Kidney glomerular epithelial cell (primary cell): ENCODE data around the gene RMND5A.

Experiments used
- DNase-seq: peaks from one replicate; lab custom pipeline; 2025; lab: John Stamatoyannopoulos, UW

The RMND5A gene

DNA sequence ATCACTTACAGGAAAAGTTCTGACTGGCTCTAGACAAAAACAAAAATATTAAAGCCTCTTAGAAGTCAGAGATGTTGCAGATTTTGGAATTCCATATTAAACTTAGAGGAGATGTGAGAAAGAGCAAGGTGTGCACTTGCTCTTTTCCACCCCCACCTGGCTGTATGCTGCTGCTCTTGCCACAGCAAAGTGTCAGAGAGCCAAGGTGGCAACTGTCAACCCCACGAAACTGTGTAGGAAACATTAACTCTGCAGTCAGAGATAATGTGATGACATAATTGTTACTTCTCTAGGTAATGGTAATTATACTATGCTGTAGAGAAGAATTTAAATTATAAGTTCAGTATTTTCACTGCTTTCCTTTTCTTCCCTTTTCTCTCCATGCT lies 45.2 kb downstream of the RMND5A start:
- no peak for DNase-seq

DNA sequence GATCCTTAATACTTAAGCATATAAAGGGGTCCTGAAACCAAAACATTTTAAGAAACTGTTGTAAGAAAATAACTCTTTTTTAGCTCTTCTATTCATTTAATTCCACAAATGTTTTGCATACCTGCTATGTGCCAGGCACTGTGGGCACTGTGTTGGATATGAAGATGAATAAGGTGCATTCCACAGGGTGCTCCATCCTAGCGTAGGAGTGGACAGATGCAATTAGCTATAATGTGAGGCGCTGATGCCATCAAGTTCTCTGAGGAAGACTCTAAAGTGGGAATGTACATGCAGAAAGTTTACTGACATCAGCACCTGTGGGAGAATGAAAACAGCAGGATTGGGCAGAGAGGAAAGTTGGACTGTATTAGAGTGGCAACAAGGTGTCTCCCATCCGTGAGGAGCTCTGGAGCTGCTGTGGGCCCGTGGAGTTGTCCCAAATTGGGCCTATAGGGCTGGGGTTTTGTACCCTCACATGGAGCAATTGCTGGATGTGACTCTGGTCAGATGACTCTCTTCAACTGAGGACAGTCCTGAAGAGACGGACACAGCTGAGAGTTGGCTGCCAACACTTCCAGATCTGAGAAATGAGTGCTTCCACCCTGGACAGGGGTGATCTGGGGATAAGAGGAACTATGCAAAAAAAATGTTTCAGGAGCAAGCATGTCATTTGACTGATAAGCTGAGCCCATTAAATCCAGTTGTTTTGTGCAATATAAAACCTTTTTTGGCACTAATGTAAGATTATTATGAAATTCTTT lies 48.3 kb downstream of the RMND5A start:
- no peak for DNase-seq

DNA sequence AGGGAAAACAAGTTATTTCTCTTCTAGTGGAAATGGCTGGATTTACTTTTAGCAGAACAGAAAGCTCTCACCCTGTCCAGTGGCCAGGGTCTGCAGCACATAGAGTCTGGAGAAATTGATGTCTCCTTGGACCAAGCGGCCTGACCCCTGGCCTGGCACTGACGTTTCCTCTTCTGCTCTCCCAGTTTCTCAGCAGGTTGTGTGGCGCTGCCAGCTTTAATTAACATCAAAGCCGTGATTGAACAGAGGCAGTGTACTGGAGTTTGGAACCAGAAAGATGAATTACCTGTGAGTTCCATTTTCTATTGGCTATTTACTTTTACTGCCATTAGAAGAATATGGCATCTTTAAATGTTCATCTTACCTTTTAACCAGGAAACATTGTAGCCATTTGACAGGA lies 49.7 kb downstream of the RMND5A start:
- DNase-seq, result no peak

DNA sequence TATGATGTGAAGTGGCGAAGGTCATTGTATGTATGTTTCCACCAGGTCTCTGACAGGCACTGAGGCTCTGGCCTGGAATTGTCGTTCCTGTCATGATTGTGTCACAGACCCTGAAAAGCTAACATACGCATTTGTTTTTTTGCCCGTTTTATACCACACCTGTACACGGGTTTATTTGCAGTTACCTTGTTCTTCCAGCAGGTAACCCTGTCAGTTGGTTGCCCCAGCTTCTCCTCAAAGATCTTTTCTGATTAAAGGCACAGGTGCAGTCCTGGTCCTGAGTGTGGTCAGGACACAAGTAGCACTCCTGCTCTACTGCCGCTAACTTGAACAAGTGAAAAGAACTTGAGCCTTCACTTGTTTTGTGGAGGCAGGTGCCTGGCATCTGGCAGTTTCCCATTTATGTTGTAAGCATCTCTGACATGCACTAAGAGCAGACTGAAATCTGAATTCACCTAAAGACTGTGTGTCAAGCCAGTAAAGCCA lies 50.8 kb downstream of the RMND5A start:
- DNase-seq, result no peak

DNA sequence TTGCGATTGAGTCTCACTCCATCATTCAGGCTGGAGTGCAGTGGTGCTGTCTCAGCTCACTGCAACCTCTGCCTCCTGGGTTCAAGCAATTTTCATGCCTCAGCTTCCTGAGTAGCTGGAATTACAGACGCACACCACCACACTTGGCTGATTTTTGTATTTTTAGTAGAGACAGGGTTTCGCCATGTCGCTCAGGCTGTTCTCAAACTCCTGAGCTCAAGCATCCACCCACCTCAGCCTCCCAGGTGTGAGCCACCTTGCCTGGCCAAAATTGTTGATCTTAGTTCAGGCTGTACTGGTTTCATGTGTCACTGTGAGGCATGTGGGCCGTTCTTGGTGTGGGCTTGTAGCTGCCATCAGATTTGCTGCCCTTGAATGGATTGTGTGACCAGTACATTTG lies 52.5 kb downstream of the RMND5A start:
- DNase-seq, result no peak

DNA sequence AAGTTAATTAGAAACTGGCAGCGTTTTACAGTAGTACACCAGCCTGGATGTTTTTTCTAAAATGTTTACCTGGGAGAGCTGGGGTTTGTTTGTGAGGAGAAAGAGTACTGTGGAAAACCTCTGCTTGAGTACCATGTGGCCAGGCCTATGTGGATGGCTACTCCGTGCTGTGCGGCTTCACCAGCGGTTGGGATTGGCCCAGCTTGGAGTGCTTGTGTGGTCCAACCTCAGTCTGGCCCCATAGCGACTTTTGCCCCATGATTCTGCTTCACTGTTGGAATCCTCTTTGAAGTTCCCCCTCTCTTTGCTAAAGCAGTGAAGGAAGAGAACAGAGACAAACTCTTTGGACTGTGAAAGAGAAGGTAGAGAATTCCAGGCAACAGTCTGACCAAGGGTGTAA lies 54.8 kb downstream of the RMND5A start:
- no peak for DNase-seq

DNA sequence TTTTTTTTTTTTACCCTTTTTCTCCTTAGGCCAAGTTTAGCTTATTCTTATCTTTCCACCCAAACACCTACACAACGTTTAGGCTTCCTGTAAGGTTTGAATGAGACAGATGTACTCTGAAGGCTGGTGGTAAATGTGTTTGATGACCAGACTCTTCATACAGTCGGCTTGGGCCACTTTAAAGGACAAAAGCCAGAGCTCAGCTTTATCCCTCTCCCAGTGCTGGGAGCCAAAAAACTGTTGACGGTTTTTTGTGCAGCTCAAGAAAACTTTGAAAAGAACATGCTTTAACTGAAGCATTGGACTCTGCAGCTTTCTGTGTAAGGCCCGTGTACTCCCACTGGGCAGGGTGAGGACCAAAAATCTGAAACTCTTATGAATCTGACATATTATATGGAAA lies 55.2 kb downstream of the RMND5A start:
- DNase-seq, result no peak

DNA sequence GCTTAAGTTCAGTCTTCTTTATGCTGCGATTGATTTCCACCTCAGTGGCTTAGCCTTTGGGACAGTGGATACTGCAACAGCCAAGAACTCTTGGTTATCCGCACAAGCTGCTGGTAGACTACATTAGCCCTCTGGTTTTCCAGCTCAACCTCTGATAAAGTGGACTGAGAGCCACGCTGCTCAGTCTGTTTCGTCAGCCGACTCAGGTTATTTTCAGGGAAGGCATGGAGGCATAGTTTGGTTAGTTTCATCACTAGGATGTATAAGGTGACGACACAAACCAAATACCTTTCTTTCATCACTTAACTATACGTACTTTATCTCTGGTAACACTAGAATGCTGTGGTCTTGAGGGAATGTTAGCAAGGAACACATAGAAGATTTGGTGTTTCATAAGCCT lies 56.4 kb downstream of the RMND5A start:
- DNase-seq, result no peak

DNA sequence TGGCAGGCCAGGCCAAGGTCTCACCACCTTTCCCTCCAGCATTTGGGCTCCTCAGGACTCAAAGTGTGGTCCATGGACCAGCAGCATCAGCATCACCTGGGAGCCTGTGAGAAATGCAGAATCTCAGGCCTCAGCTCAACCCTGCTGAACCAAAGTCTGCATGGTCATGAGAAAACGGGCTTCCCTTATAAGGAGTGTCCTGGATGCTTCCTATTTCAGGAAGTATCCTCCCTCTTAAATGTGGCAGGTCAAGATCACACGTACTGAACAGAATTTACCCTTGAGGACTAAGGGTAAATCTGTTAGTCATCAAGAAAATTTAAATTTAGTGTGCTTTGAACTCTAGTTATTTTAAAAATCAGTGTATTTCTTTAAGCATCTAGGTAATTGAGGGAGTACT lies 58.9 kb downstream of the RMND5A start:
- DNase-seq, result no peak

DNA sequence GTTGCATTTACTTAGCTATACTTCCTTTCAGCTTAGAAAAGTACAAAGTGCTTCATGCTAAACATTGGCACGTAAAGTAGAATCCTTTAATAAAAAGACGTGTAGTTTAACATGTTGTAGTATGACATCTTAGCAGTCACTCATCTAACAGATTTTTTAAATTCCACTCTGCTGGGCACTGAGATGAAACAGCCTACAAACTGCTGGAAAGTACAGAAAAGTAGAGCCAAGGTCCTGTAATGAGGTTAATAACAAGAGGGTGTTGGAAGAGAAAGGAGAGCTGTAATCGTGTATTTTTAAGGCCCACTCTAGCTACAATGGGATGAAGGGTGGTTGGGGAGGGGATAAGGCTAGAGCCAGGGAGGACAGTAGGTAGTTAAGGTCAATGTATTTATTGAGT lies 59.9 kb downstream of the RMND5A start:
- no peak for DNase-seq

DNA sequence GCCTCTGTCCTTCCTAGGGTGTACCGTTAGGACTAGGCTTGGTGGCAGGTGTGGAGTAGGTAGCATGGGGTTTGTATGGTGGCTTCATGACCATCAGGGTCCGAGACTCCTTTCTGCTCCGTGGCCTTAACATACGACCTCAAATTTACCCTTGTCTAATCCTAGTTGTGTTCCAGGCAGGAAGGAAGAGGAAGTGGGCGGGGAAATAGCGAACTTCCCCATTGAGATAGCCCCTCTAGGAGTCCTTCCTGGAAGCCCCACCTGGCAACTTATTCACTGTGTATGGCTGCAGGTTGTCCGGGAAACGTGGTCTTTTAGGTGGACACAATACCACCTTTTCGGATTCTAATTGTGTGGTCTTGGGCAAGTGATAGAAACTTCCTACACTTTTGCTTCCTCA lies 61.3 kb downstream of the RMND5A start:
- DNase-seq, result no peak

DNA sequence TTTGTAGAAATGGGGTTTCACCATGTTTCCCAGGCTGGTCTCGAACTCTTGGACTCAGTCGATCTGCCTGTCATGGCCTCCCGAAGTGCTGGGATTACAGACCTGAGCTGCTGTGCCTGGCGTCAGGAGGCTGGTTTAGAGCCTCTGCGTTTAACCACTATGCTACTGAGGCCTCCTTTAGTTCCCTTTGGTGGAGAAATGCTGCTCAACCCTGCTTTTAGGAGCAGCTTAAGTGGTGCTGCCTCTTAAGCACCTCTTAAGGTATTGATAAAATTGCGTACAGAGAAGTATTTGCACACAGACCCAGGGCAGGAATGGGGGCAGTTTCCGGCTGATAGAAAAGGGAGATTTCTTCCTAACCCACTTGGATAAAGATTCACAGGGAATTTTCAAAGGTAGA lies 62.7 kb downstream of the RMND5A start:
- no peak for DNase-seq

DNA sequence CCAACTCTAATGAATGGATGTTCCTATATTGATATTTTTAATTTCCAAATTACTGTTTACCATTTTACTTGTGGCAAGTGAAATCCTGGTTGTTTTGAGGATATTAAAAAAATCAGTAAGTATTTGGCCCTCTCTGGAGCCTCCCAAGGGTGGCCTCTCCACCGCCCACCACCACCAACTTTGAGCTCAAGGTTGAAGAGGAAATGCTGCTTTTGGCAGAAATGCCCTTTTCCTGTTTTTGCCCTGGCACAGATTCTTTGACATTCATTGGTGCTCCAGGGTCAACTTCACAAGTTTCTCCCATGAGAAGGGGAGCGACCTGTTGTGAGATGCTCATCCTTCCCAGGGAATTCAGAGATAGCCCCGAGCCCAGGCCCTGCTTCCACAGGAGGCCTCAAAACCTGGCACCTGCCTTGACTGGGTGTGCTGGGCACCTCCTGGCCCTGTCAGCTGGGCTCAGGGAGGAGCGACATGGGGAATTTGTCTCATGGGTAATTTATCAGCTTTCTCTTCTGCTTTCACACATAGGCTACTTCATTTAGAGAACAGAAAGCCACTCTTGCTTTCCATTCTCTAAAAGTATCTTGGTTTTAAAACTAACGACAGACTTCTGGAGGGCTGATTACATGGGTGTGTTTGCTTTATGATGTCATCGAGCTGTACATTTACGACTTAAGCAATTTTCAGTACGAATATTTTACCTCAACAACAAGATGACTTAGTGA lies 63.7 kb downstream of the RMND5A start:
- no peak for DNase-seq

DNA sequence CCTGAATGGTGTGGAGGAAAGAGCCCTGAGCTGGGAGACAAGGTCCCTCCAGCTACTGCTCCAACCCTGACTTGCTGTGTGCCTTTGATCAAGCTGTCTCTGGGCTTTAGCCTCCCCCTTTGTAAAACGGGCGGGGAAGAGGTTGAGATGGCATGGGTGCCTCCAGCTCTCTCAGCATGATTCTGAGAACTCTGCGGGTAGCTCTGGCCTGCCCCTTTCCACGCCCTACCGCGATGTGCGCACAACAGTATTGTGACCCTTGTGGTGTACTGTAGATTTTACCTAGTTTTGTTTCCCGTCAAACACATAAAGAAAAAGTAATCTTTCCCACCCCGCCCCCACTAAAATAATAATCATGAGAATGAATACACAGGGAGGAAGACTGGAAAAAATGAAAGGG lies 65.4 kb downstream of the RMND5A start:
- DNase-seq, result no peak

DNA sequence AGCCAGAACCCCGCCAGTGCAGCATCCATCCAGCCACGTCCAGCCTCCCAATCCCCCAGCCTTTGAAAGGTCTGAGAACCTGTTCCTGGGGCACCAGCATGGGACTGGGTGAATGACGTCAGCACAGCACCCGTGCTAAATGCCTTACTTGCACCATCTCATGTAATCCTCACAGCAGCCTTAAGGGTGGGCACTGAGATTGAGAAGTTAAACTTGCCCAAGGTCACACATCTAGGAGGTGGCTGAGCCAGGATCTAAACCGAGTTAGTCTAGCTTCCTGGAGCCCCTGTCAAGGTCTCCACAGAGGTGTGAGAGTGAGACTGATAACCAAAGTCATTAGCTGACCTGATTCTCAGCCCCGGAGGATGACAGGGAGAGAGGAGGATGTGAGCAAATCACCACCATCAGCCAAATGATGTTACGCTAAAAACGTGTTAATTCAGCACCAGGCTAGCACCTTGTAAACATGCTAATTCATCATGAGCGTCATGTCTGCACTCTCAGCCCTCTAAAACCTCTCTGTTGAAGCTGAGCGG lies 66.0 kb downstream of the RMND5A start:
- no peak for DNase-seq

DNA sequence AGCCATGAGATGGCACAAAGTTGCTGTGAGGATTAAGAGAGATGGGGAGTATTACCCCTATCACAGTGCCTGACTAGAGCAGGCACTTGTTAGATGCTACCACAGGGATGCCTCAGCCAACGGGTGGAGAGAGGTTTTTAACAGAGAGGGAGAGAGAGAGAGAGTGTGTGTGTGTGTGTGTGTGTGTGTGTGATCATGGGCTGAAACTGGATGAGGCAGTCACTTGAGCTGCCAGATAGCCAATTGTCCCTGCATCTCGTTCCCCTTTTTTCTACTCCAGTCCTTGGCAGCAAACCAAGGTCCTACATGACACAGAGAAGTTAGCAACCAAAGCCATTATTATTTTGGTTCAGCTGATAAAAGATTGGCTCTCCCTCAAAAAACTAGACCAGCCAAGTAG lies 67.6 kb downstream of the RMND5A start:
- DNase-seq, result no peak

DNA sequence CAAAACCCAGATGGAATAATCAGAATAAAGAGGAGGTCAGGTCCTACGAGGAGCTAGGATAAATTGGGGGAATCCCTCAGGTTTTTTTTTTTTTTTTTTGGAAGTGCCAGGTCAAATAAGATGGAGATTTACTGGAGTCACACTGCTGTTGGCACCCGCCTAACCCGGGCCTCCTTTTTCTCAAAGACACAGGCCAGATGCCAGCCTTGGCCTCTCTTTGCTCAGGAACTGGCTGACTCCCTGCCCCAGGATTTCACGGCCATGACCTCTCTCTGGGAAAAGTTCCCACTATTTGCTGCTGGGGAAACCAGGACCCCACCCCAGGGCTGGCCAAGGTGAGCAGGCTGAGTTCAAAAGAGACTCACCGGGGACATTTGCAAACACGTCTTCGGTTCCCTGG lies 68.1 kb downstream of the RMND5A start:
- DNase-seq, result no peak

DNA sequence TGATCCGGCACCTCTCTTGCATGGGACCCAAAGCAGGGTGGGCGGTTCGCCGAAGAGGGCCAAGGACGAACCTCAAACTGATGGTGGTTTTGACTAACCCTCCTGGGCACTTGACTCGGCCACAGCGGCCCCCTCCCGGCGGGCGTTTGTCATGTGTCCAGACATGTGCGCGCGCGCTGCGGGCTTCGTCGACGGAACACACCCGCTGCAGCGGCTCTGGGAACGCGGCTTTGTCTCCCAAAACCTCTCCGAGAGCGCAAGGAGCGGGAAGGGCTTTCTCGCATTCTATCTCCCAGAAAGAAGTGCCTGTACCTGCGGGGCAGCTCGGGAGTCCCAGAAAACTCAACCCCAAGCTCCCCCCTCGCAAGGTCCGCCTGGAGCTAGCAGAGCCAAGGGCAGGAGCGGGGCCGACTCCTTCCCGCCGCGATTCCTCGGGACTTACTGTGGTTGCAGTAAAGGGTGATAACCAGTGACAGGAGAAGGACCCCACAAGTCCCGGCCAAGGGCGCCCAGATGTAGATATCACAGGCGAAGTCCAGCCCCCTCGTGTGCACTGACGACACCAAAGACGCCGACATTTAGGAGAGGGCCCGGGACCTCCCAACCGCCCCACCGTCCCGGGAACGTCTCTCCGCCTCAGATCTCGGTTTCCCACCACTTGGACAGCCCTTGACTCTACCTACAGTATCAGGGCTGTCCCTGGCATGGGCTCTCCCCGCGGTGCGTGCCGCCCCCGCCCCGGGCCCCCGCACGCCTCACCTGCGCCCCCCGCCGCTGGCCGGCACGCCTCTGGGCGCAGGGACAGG lies 69.0 kb downstream of the RMND5A start:
- no peak for DNase-seq

DNA sequence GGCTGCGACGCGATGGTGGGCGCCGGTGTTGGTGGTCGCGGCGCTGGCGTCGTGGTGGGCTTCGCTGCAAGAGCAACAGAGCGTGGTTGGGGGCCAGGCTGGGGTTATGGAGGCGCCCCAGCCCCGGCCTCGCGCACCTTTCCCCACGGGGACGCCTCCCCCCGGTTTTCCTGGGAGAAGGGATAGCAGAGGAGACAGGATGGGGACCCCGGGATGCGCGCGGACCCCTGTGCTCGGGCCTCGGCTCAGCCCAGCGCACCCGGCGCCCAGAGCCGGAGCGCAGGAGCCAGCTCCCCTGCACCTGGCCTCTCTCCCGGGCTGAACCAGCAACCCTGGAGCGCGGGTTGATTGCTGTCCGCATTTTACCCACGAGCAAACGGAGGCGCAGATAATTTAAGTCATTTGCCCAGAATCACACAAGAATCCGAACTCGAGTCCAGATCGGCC lies 69.6 kb downstream of the RMND5A start:
- no peak for DNase-seq

DNA sequence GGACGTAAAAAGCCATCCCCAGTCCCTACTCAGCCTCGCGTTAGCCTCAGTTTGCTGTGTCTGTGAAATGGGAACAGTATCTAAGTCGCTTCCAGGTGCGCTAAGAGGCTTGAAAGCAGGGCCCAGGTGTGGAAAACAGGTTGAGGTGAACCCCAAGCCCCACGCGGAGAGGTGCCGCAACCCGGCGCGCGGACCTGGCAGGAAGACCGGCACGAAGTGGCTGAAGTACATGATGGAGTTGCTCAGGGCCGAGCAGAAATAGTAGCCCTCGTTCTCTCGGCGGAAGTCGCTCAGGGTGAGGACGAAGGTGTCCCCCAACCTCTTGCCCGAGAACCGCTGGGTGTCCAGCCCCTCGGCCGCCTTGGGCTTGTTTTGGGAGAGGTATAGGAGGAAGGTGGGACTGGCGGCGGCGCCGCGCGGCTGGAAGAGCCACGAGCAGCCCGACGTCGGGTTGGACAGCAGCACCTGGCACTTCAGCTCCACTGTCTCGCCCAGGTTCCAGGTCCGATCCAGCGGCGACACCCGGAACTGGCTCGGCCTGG lies 70.1 kb downstream of the RMND5A start:
- no peak for DNase-seq

DNA sequence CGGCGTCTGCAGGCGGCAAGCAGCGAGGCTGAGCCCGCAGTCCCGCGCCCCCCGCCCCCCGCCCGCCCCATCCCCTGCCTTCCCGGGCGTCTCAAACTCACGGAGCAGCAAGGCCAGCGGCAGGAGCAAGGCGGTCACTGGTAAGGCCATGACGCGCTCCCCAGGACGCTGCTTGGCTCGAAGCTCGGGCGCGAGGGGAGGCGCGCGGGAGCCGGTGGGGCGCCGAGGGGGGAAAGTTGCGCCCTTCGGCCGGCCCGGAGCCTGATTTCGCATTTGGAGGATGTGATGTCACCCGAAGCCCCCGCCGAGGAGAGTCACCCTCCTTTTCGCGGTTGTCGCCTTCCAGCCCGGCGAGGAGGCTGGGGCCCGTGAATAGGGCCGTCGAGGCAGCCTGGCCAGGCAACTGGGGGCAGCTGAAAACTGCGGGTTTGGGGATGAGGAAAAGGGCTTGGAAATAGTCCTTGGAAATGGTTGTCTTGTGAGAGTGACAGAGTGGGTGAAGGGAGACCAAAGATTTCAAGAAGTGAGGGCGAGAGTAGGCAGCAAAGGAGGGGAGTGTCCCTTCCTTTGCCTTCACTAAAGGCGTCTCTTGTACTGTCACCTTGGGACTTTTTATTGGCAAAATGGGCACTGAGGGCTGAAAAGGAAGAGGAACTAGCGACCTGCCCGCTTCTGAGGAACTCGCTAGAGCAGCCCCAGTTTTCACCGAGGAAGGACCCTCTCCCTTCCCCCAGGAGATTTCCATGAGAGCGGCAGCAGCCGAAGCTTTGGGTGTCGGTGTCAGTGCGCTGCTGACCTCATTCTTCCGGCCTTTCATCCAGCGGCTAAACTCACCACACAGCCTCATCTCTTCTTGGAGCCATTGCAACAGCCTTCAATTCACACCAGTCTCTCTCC lies 70.8 kb downstream of the RMND5A start, which contains the start of gene CD8A:
Gene CD8A, minus strand, starts transcription at position 238 of the 897 bp plus-strand sequence. Its CDS starts 88 bp downstream, at position 150.
- DNase-seq, result no peak
